HEK293 (cell line): ENCODE results near the gene ADAMTS8.

Source experiments
- CTCF ChIA-PET: fragments of 350-600 bp; formaldehyde crosslinking; extraction: SDS; loops from one replicate; lab custom pipeline; 2021; ENCODE audit warnings: antibody characterized with exemption; lab: Yijun Ruan, JAX
- POLR2A ChIA-PET: fragments of 300-600 bp; formaldehyde crosslinking; extraction: SDS; loops from one replicate; lab custom pipeline; 2020; ENCODE audit warnings: antibody characterized with exemption, inconsistent platforms; lab: Yijun Ruan, JAX
- H3K27ac ChIP-seq: fragments of 200-500 bp; sonication (Bioruptor generic); 2 replicates; pipeline ENCODE4 v1.5.1; 2014; ENCODE audit warnings: low read depth, low read length, control low read depth, inconsistent platforms; ENCODE audit errors: extremely low read depth
- H3K36me3 ChIP-seq, 2 experiments: fragments of 200-500 bp in 1 of 2; sonication (Bioruptor generic) in 1 of 2; 1 replicate in 1 of 2; 2 replicates in 1 of 2; pipeline ENCODE4 v1.5.1; 2014 to 2017; ENCODE audit warnings: inconsistent platforms in 2 of 2, low read length in 2 of 2; ENCODE audit not compliant: control insufficient read depth in 2 of 2, insufficient read depth in 1 of 2
- H3K4me1 ChIP-seq: fragments of 200-500 bp; sonication (Bioruptor generic); 2 replicates; pipeline ENCODE4 v1.5.1; 2014; ENCODE audit warnings: mild to moderate bottlenecking, low read length, inconsistent platforms; ENCODE audit not compliant: control insufficient read depth, insufficient read depth
- H3K4me3 ChIP-seq: 2 replicates; pipeline ENCODE4 v1.5.1; 2011; ENCODE audit warnings: low read depth, mild to moderate bottlenecking, control low read depth, low read length, moderate library complexity
- H3K9me3 ChIP-seq: fragments of 200-500 bp; sonication (Bioruptor generic); 2 replicates; pipeline ENCODE4 v1.5.1; 2014; ENCODE audit warnings: low read depth, low read length, inconsistent platforms; ENCODE audit not compliant: control insufficient read depth, insufficient read depth
- KLF10 ChIP-seq: fragments of 450-650 bp; IDR thresholded peaks from 2 replicates; pipeline ENCODE4 v1.5.1; 2018; ENCODE audit warnings: missing biosample characterization, mild to moderate bottlenecking, missing genetic modification characterization
- KLF16 ChIP-seq: fragments of 450-650 bp; formaldehyde crosslinking; IDR thresholded peaks from 2 replicates; pipeline ENCODE4 v1.5.1; 2017; ENCODE audit warnings: missing biosample characterization, missing genetic modification characterization
- MZF1 ChIP-seq: fragments of 450-650 bp; formaldehyde crosslinking; IDR thresholded peaks from 2 replicates; pipeline ENCODE4 v1.5.1; 2017; ENCODE audit warnings: missing biosample characterization, missing genetic modification characterization, borderline replicate concordance
- SCRT1 ChIP-seq: fragments of 450-650 bp; formaldehyde crosslinking; IDR thresholded peaks from 2 replicates; pipeline ENCODE4 v1.5.1; 2016; ENCODE audit warnings: missing biosample characterization, missing genetic modification characterization, borderline replicate concordance
- SP3 ChIP-seq: fragments of 450-650 bp; formaldehyde crosslinking; IDR thresholded peaks from 2 replicates; pipeline ENCODE4 v1.5.1; 2016; ENCODE audit warnings: missing biosample characterization, missing genetic modification characterization
- ZBTB17 ChIP-seq: fragments of 450-650 bp; formaldehyde crosslinking; IDR thresholded peaks from 2 replicates; pipeline ENCODE4 v1.5.1; 2016; ENCODE audit warnings: missing biosample characterization, missing genetic modification characterization
- ZFHX2 ChIP-seq: fragments of 450-650 bp; formaldehyde crosslinking; conservative IDR thresholded peaks from 2 replicates; pipeline ENCODE4 v1.5.1; 2016; ENCODE audit warnings: missing biosample characterization, missing genetic modification characterization
- ZNF423 ChIP-seq: fragments of 450-650 bp; formaldehyde crosslinking; IDR thresholded peaks from 2 replicates; pipeline ENCODE4 v1.5.1; 2016; ENCODE audit warnings: missing biosample characterization, missing genetic modification characterization
- ZNF514 ChIP-seq: fragments of 450-650 bp; formaldehyde crosslinking; IDR thresholded peaks from 2 replicates; pipeline ENCODE4 v1.5.1; 2016; ENCODE audit warnings: missing biosample characterization, missing genetic modification characterization
- ZNF544 ChIP-seq: fragments of 450-650 bp; formaldehyde crosslinking; IDR thresholded peaks from 2 replicates; pipeline ENCODE4 v1.5.0; 2017; ENCODE audit warnings: missing biosample characterization, missing genetic modification characterization
- ZNF571 ChIP-seq: fragments of 450-650 bp; formaldehyde crosslinking; IDR thresholded peaks from 2 replicates; pipeline ENCODE4 v1.5.0; 2017; ENCODE audit warnings: missing biosample characterization, missing genetic modification characterization
- ZNF600 ChIP-seq: fragments of 450-650 bp; formaldehyde crosslinking; IDR thresholded peaks from 2 replicates; pipeline ENCODE4 v1.5.1; 2016; ENCODE audit warnings: missing biosample characterization, missing genetic modification characterization
- ZSCAN16 ChIP-seq: fragments of 450-650 bp; formaldehyde crosslinking; IDR thresholded peaks from 2 replicates; pipeline ENCODE4 v1.5.1; 2016; ENCODE audit warnings: missing biosample characterization, missing genetic modification characterization
- TF ChIP-seq, protein P1 (sequence below): fragments of 450-650 bp; formaldehyde crosslinking; IDR thresholded peaks from 2 replicates; pipeline ENCODE4 v1.5.1; 2016; ENCODE audit warnings: missing biosample characterization, missing genetic modification characterization, borderline replicate concordance
- TF ChIP-seq, protein P2 (sequence below): fragments of 450-650 bp; formaldehyde crosslinking; optimal IDR thresholded peaks from 2 replicates; pipeline ENCODE3; 2016; ENCODE audit warnings: missing biosample characterization, mild to moderate bottlenecking, missing genetic modification characterization

Gene ADAMTS8

DNA sequence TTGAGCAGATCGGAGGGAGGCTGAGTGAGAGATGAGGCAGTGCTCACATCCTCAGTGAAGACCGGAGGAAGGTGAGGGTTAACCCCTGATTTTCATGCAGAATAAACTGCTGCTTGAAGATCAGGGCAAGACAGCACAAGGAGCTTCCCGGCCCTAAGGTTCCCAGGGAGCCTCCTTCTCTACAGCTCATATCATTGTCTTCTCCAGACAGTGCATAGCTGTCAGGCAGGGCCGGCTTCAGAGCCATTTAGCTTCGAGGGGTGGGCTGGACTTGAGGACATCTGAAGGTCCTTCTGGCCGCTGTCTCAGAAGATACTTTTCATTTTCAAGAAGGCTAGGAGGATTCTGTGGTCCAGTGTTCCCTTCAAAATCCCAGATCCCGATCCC is 7.2 kb downstream of the ADAMTS8 start (continued):
- TF ChIP-seq ZNF600 (tag by site-specific recombination) (no peak), ZNF544 (tag by site-specific recombination) (no peak)

DNA sequence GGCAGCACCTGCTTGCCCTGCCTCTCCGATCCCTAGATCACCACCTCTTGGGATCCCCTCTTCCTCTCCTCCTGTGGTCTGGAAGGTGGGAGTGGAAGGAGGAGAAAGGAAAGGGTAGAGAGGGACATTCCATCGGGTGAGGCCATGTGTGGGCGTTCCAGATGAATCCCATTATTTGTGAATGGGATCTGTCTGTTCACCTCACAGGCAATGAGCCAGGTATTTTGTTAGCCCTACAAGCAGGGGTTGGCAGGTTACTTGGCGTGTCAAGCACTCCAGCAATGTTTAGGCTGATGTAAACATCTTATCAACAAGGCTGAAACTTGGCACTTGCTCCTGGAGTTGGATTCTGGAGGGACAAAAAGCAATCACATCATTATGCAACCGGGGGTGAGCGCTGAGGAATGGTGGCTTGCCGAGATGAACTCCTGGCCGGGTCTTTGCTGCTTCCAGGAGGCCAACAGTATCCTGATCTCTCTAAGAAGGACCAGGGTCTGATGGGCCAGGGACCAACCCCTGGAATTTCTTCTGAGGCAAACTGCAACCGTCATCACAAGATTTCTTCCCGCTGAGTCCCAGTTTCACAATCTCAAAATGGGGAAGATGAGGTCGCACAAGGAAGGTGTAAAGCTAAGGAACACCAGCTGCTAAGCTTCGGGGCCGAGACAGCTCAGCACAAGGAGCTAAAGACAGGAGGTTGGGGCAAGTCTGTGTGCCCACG is 7.8 kb downstream of the ADAMTS8 start:
- no peak overlapping the region for H3K27ac ChIP-seq
- H3K36me3 ChIP-seq: no peaks in the 10 kb centered on the region
- TF ChIP-seq ZFHX2 (0 out of 2 replicates have a peak, but pooled peaks have one; percentile 19), KLF10 (tag by site-specific recombination) (no peak)
- ChIA-PET POLR2A (no interaction called here), CTCF (interaction anchor here (0.5 to 0.9 kb wide), 2 partner anchors 441 to 474 kb away, joined by 3 to 4 read pairs; no protein-coding TSS in a partner anchor)
- H3K4me1 ChIP-seq: no peaks in the 10 kb centered on the region
- H3K4me3 ChIP-seq: no peak overlapping the region
- no peaks in the 10 kb centered on the region for H3K9me3 ChIP-seq

DNA sequence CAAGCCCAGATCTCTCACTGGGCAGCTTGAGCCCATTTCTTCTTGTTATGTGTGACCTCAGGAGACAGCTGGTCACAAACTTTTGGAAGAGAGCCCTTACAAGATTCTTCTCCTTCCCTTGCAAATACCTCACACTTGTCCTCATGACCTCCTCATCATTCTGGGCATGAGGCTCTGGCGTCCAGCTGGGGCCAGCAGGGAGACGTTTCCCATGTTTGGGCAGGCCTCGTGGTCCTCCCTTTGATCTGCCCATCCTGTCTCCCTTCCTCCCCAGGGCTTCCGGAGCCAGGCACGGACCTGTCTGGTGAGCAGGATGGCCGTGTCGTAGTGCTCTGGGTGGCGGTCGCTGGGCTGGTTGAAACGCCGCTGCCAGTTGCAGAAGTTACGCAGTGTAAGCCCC is 9.7 kb downstream of the ADAMTS8 start:
- no peak overlapping the region for H3K4me3 ChIP-seq
- no peaks in the 10 kb centered on the region for H3K36me3 ChIP-seq
- no peak overlapping the region for H3K27ac ChIP-seq
- no peaks in the 10 kb centered on the region for H3K9me3 ChIP-seq
- POLR2A ChIA-PET: no interaction called here
- TF ChIP-seq SP3 (tag by site-specific recombination) (no peak), ZNF514 (tag by site-specific recombination) (no peak), ZNF423 (tag by site-specific recombination) (no peak), MZF1 (no peak), SCRT1 (tag by site-specific recombination) (no peak), ZSCAN16 (tag by site-specific recombination) (no peak), ZNF600 (tag by site-specific recombination) (no peak), KLF16 (tag by site-specific recombination) (no peak), ZNF571 (tag by site-specific recombination) (no peak), ZBTB17 (tag by site-specific recombination) (no peak)
- TF ChIP-seq, protein P1, sequence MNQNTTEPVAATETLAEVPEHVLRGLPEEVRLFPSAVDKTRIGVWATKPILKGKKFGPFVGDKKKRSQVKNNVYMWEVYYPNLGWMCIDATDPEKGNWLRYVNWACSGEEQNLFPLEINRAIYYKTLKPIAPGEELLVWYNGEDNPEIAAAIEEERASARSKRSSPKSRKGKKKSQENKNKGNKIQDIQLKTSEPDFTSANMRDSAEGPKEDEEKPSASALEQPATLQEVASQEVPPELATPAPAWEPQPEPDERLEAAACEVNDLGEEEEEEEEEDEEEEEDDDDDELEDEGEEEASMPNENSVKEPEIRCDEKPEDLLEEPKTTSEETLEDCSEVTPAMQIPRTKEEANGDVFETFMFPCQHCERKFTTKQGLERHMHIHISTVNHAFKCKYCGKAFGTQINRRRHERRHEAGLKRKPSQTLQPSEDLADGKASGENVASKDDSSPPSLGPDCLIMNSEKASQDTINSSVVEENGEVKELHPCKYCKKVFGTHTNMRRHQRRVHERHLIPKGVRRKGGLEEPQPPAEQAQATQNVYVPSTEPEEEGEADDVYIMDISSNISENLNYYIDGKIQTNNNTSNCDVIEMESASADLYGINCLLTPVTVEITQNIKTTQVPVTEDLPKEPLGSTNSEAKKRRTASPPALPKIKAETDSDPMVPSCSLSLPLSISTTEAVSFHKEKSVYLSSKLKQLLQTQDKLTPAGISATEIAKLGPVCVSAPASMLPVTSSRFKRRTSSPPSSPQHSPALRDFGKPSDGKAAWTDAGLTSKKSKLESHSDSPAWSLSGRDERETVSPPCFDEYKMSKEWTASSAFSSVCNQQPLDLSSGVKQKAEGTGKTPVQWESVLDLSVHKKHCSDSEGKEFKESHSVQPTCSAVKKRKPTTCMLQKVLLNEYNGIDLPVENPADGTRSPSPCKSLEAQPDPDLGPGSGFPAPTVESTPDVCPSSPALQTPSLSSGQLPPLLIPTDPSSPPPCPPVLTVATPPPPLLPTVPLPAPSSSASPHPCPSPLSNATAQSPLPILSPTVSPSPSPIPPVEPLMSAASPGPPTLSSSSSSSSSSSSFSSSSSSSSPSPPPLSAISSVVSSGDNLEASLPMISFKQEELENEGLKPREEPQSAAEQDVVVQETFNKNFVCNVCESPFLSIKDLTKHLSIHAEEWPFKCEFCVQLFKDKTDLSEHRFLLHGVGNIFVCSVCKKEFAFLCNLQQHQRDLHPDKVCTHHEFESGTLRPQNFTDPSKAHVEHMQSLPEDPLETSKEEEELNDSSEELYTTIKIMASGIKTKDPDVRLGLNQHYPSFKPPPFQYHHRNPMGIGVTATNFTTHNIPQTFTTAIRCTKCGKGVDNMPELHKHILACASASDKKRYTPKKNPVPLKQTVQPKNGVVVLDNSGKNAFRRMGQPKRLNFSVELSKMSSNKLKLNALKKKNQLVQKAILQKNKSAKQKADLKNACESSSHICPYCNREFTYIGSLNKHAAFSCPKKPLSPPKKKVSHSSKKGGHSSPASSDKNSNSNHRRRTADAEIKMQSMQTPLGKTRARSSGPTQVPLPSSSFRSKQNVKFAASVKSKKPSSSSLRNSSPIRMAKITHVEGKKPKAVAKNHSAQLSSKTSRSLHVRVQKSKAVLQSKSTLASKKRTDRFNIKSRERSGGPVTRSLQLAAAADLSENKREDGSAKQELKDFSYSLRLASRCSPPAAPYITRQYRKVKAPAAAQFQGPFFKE (tag by site-specific recombination): no peak
- TF ChIP-seq, protein P2, sequence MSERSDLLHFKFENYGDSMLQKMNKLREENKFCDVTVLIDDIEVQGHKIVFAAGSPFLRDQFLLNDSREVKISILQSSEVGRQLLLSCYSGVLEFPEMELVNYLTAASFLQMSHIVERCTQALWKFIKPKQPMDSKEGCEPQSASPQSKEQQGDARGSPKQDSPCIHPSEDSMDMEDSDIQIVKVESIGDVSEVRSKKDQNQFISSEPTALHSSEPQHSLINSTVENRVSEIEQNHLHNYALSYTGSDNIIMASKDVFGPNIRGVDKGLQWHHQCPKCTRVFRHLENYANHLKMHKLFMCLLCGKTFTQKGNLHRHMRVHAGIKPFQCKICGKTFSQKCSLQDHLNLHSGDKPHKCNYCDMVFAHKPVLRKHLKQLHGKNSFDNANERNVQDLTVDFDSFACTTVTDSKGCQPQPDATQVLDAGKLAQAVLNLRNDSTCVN: no peak
- TF ChIP-seq, all 188 proteins: peak for 0
- H3K4me1 ChIP-seq: no peaks in the 10 kb centered on the region
- CTCF ChIA-PET: interaction anchor here (1.5 to 2.1 kb wide), 2 partner anchors 11 to 28 kb away, joined by 6 to 7 read pairs; no protein-coding TSS in a partner anchor
